Naive B cell (primary cell): ENCODE measurements around the gene PKN1. TPM values are rescaled to one million over a fixed set of nuclear protein-coding genes. Genes with fewer than 3 reads are reported as not detected.

Source experiments
- ATAC-seq, 2 donors: fragments of 150-1000 bp; cut with Tn5 transposase; 2 replicates each; pipeline ENCODE4 v1.10.0; 2021; ENCODE audit warnings: low read depth in 2 of 2, mild to moderate bottlenecking in 2 of 2, moderate library complexity in 2 of 2
- DNase-seq: peaks from one replicate; pipeline ENCODE4 v3.0.0; 2022
- H3K27ac Mint-ChIP-seq, 6 donors: one replicate each; pipeline ENCODE4 v1.8.0; 2020 to 2022; ENCODE audit warnings: mild to moderate bottlenecking in 6 of 6, mixed read lengths in 6 of 6, moderate library complexity in 5 of 6, inconsistent platforms in 2 of 6
- H3K27me3 Mint-ChIP-seq, 3 donors: one replicate each; pipeline ENCODE4 v1.8.0; 2021 to 2022; ENCODE audit warnings: mixed read lengths in 3 of 3, mild to moderate bottlenecking in 1 of 3
- H3K36me3 Mint-ChIP-seq, 2 donors: one replicate each; pipeline ENCODE4 v1.8.0; 2020 to 2022; ENCODE audit warnings: mixed read lengths in 2 of 2, inconsistent platforms in 1 of 2, mild to moderate bottlenecking in 1 of 2
- H3K4me1 Mint-ChIP-seq, 3 donors: one replicate each; pipeline ENCODE4 v1.8.0; 2020 to 2022; ENCODE audit warnings: mixed read lengths in 3 of 3, inconsistent platforms in 1 of 3, mild to moderate bottlenecking in 1 of 3, moderate library complexity in 1 of 3
- H3K4me3 Mint-ChIP-seq, 8 donors: one replicate each; pipeline ENCODE4 v1.8.0; 2020 to 2022; ENCODE audit warnings: mild to moderate bottlenecking in 8 of 8, mixed read lengths in 8 of 8, moderate library complexity in 8 of 8, inconsistent platforms in 2 of 8
- H3K9me3 Mint-ChIP-seq, 7 donors: one replicate each; pipeline ENCODE4 v1.8.0; 2020 to 2022; ENCODE audit warnings: mixed read lengths in 7 of 7, mild to moderate bottlenecking in 5 of 7, inconsistent platforms in 2 of 7, moderate library complexity in 1 of 7
- polyA plus RNA-seq, 6 donors: library from polyadenylated mRNA; unstranded; fragments of 300-500 nt; fragmentation: Illumina TruSeq; gene quantifications; one replicate each; pipeline ENCODE4 v1.2.3, GENCODE V29; 2021; ENCODE audit warnings: low read depth in 6 of 6

The PKN1 gene
- polyA plus RNA-seq, 6 donors from 2014 or later = 37.1 to 67.9 (median 48.0) TPM

- Mint-ChIP-seq H3K27ac (peak overlapping the region in 1 of 6 donors; percentile 47), H3K4me1 (peaks cover 0 to 7% (median 2%) of the 10 kb centered on the region in 3 donors), H3K36me3 (no peaks in the 10 kb centered on the region), H3K9me3 (no peaks in the 10 kb centered on the region), H3K27me3 (peaks cover 0 to 5% (median 0%) of the 10 kb centered on the region in 3 donors), H3K4me3 (peak overlapping the region in 1 of 8 donors; percentile 1)
- ATAC-seq (no peak), DNase-seq (no peak)
Measured at GRCh38 chr19:14425696-14426138, 7.4 kb upstream of the PKN1 start.

- Mint-ChIP-seq H3K9me3 (no peaks in the 10 kb centered on the region), H3K4me3 (peak overlapping the region in 2 of 8 donors; percentile 55 to 71), H3K27ac (peak overlapping the region in 1 of 6 donors; percentile 33), H3K36me3 (no peaks in the 10 kb centered on the region), H3K4me1 (peaks cover 10 to 11% (median 10%) of the 10 kb centered on the region in 3 donors), H3K27me3 (peaks cover 0 to 8% (median 0%) of the 10 kb centered on the region in 3 donors)
- no peak for ATAC-seq
- no peak for DNase-seq
Measured at GRCh38 chr19:14427461-14427860, 5.6 kb upstream of the PKN1 start.

GRCh38 chr19:14428882-14429416 lies 4.2 kb upstream of the PKN1 start:
- H3K27ac Mint-ChIP-seq = no peak overlapping the region
- H3K4me3 Mint-ChIP-seq = peak overlapping the region in 1 of 8 donors; percentile 54
- no peak for ATAC-seq
- peaks cover 0 to 8% (median 0%) of the 10 kb centered on the region in 3 donors for H3K27me3 Mint-ChIP-seq
- DNase-seq = no peak
- H3K4me1 Mint-ChIP-seq = peaks cover 14 to 16% (median 14%) of the 10 kb centered on the region in 3 donors
- H3K9me3 Mint-ChIP-seq = no peaks in the 10 kb centered on the region
- no peaks in the 10 kb centered on the region for H3K36me3 Mint-ChIP-seq

GRCh38 chr19:14430712-14431111 lies 2.4 kb upstream of the PKN1 start:
- peaks cover 0 to 8% (median 0%) of the 10 kb centered on the region in 3 donors for H3K27me3 Mint-ChIP-seq
- no peak for ATAC-seq
- no peaks in the 10 kb centered on the region for H3K9me3 Mint-ChIP-seq
- H3K4me1 Mint-ChIP-seq = peaks cover 22 to 32% (median 29%) of the 10 kb centered on the region in 3 donors
- peak overlapping the region in 2 of 6 donors; percentile 72 to 73 for H3K27ac Mint-ChIP-seq
- no peaks in the 10 kb centered on the region for H3K36me3 Mint-ChIP-seq
- no peak for DNase-seq
- peak overlapping the region in 6 of 8 donors; percentile 3 to 76 (median 42) for H3K4me3 Mint-ChIP-seq

- Mint-ChIP-seq H3K9me3 (no peaks in the 10 kb centered on the region), H3K4me3 (peak overlapping the region; percentile 54 to 92 (median 79)), H3K27me3 (peaks cover 0 to 8% (median 0%) of the 10 kb centered on the region in 3 donors), H3K4me1 (peaks cover 19 to 46% (median 31%) of the 10 kb centered on the region in 3 donors), H3K27ac (peak overlapping the region; percentile 38 to 87 (median 72)), H3K36me3 (no peaks in the 10 kb centered on the region)
- DNase-seq = peak; percentile 61
- peak; percentile 68 to 73 for ATAC-seq
Measured at GRCh38 chr19:14433554-14434501, 722 bp downstream of the PKN1 start.

GRCh38 chr19:14434543-14435319 lies 1.6 kb downstream of the PKN1 start:
- H3K36me3 Mint-ChIP-seq = no peaks in the 10 kb centered on the region
- DNase-seq (no peak), ATAC-seq (no peak)
- H3K27ac Mint-ChIP-seq = peak overlapping the region in 5 of 6 donors; percentile 51 to 91 (median 80)
- H3K4me1 Mint-ChIP-seq = peaks cover 26 to 55% (median 40%) of the 10 kb centered on the region in 3 donors
- peaks cover 0 to 8% (median 0%) of the 10 kb centered on the region in 3 donors for H3K27me3 Mint-ChIP-seq
- peak overlapping the region; percentile 54 to 92 (median 79) for H3K4me3 Mint-ChIP-seq
- H3K9me3 Mint-ChIP-seq = no peaks in the 10 kb centered on the region

GRCh38 chr19:14435320-14436050 lies 2.4 kb downstream of the PKN1 start:
- ATAC-seq = no peak
- peaks cover 0 to 5% (median 0%) of the 10 kb centered on the region in 3 donors for H3K27me3 Mint-ChIP-seq
- H3K27ac Mint-ChIP-seq = peak overlapping the region in 5 of 6 donors; percentile 16 to 65 (median 38)
- no peaks in the 10 kb centered on the region for H3K9me3 Mint-ChIP-seq
- no peak for DNase-seq
- no peaks in the 10 kb centered on the region for H3K36me3 Mint-ChIP-seq
- peaks cover 32 to 62% (median 47%) of the 10 kb centered on the region in 3 donors for H3K4me1 Mint-ChIP-seq
- H3K4me3 Mint-ChIP-seq = peak overlapping the region; percentile 22 to 90 (median 62)

GRCh38 chr19:14437578-14438140 lies 4.6 kb downstream of the PKN1 start:
- DNase-seq (no peak), ATAC-seq (no peak)
- no peaks in the 10 kb centered on the region for H3K27me3 Mint-ChIP-seq
- peak overlapping the region in 1 of 6 donors; percentile 71 for H3K27ac Mint-ChIP-seq
- peak overlapping the region in 4 of 8 donors; percentile 3 to 61 (median 22) for H3K4me3 Mint-ChIP-seq
- H3K9me3 Mint-ChIP-seq = no peaks in the 10 kb centered on the region
- H3K36me3 Mint-ChIP-seq = no peaks in the 10 kb centered on the region
- H3K4me1 Mint-ChIP-seq = peaks cover 32 to 54% (median 45%) of the 10 kb centered on the region in 3 donors

- peak overlapping the region in 7 of 8 donors; percentile 74 to 96 (median 95) for H3K4me3 Mint-ChIP-seq
- no peak for DNase-seq
- ATAC-seq = no peak
- H3K9me3 Mint-ChIP-seq = no peaks in the 10 kb centered on the region
- peak overlapping the region in 5 of 6 donors; percentile 1 to 75 (median 64) for H3K27ac Mint-ChIP-seq
- H3K36me3 Mint-ChIP-seq = peaks cover 0 to 4% of the 10 kb centered on the region in 2 donors
- H3K27me3 Mint-ChIP-seq = no peaks in the 10 kb centered on the region
- peaks cover 29 to 52% (median 44%) of the 10 kb centered on the region in 3 donors for H3K4me1 Mint-ChIP-seq
Measured at GRCh38 chr19:14439014-14439413, 5.9 kb downstream of the PKN1 start.

- peak overlapping the region; percentile 88 to 95 (median 90) for H3K27ac Mint-ChIP-seq
- H3K4me3 Mint-ChIP-seq = peak overlapping the region; percentile 91 to 96 (median 95)
- H3K4me1 Mint-ChIP-seq = peaks cover 26 to 44% (median 42%) of the 10 kb centered on the region in 3 donors
- no peaks in the 10 kb centered on the region for H3K27me3 Mint-ChIP-seq
- H3K9me3 Mint-ChIP-seq = no peaks in the 10 kb centered on the region
- peaks cover 5 to 13% of the 10 kb centered on the region in 2 donors for H3K36me3 Mint-ChIP-seq
- peak; percentile 100 for ATAC-seq
- DNase-seq = peak; percentile 79
Measured at GRCh38 chr19:14440049-14440448, 6.9 kb downstream of the PKN1 start.

- H3K4me1 Mint-ChIP-seq = peaks cover 26 to 39% (median 33%) of the 10 kb centered on the region in 3 donors
- no peaks in the 10 kb centered on the region for H3K27me3 Mint-ChIP-seq
- no peak for DNase-seq
- peak overlapping the region in 2 of 6 donors; percentile 1 to 49 for H3K27ac Mint-ChIP-seq
- H3K36me3 Mint-ChIP-seq = peaks cover 5 to 14% of the 10 kb centered on the region in 2 donors
- no peak for ATAC-seq
- H3K4me3 Mint-ChIP-seq = peak overlapping the region in 7 of 8 donors; percentile 27 to 96 (median 92)
- no peaks in the 10 kb centered on the region for H3K9me3 Mint-ChIP-seq
Measured at GRCh38 chr19:14441041-14441938, 8.2 kb downstream of the PKN1 start.
